WTC11 (cell line): Measurements from ENCODE around the gene TRIM41. TPM values are rescaled to one million over a fixed set of nuclear protein-coding genes. Genes with fewer than 3 reads are reported as not detected.

ENCODE experiments used
- ATAC-seq: fragments of 200-7000 bp; cut with Tn5 transposase; 2 replicates; pipeline ENCODE4 v1.10.0; 2021; ENCODE audit warnings: mild to moderate bottlenecking, moderate library complexity
- CTCF ChIA-PET: fragments of 300-600 bp; sonication (Branson Sonifier 250); formaldehyde crosslinking; loops from one replicate; lab custom pipeline; 2021; ENCODE audit warnings: antibody characterized with exemption; lab: Charles Lee
- POLR2A ChIA-PET: fragments of 350-600 bp; sonication (Branson Sonifier 250); formaldehyde crosslinking; loops from one replicate; lab custom pipeline; 2021; ENCODE audit warnings: antibody characterized with exemption; lab: Charles Lee
- DNase-seq: peaks from one replicate; pipeline ENCODE4 v3.0.0; 2021; ENCODE audit warnings: low spot score
- H3K27ac Mint-ChIP-seq: 2 replicates; pipeline ENCODE4 v1.8.0; 2021; ENCODE audit warnings: mixed read lengths
- H3K27me3 Mint-ChIP-seq: 2 replicates; pipeline ENCODE4 v1.8.0; 2021; ENCODE audit warnings: low read depth, mild to moderate bottlenecking, moderate library complexity, mixed read lengths
- H3K36me3 Mint-ChIP-seq: 2 replicates; pipeline ENCODE4 v1.8.0; 2021; ENCODE audit warnings: mixed read lengths
- H3K4me1 Mint-ChIP-seq: 2 replicates; pipeline ENCODE4 v1.8.0; 2022; ENCODE audit warnings: mixed read lengths
- H3K4me3 Mint-ChIP-seq: 2 replicates; pipeline ENCODE4 v1.8.0; 2021; ENCODE audit warnings: mild to moderate bottlenecking, moderate library complexity, mixed read lengths
- H3K9me3 Mint-ChIP-seq: 2 replicates; pipeline ENCODE4 v1.8.0; 2021; ENCODE audit warnings: mixed read lengths
- E2F1 ChIP-seq: sonication (generic); formaldehyde crosslinking; IDR thresholded peaks from 2 replicates; pipeline ENCODE4 v1.8.0; 2022; ENCODE audit warnings: mild to moderate bottlenecking, missing genetic modification reagents
- EMX1 ChIP-seq: fragments of 250-450 bp; sonication (Bioruptor Pico); IDR thresholded peaks from 2 replicates; pipeline ENCODE4 v1.8.0; 2021; ENCODE audit warnings: mild to moderate bottlenecking
- ETV6 ChIP-seq: sonication (generic); formaldehyde crosslinking; IDR thresholded peaks from 2 replicates; pipeline ENCODE4 v1.8.1; 2022; ENCODE audit warnings: mild to moderate bottlenecking, missing genetic modification reagents
- FOXK1 ChIP-seq: sonication (generic); formaldehyde crosslinking; IDR thresholded peaks from 2 replicates; pipeline ENCODE4 v1.8.0; 2022; ENCODE audit warnings: mild to moderate bottlenecking, moderate library complexity, missing genetic modification reagents
- GRHL2 ChIP-seq: fragments of 250-450 bp; sonication (Bioruptor Pico); IDR thresholded peaks from 2 replicates; pipeline ENCODE4 v1.8.0; 2022; ENCODE audit warnings: mild to moderate bottlenecking, moderate library complexity; ENCODE audit not compliant: insufficient replicate concordance, severe bottlenecking
- GTF2I ChIP-seq: fragments of 250-450 bp; sonication (Bioruptor Pico); conservative IDR thresholded peaks from 2 replicates; pipeline ENCODE4 v1.4.0; 2021; ENCODE audit warnings: mild to moderate bottlenecking
- HMGXB4 ChIP-seq: sonication (generic); formaldehyde crosslinking; IDR thresholded peaks from 2 replicates; pipeline ENCODE4 v1.8.1; 2023; ENCODE audit warnings: mild to moderate bottlenecking, moderate library complexity, missing genetic modification reagents
- JAZF1 ChIP-seq: fragments of 250-450 bp; sonication (Bioruptor Pico); IDR thresholded peaks from 2 replicates; pipeline ENCODE4 v1.9.0; 2021; ENCODE audit warnings: moderate library complexity, mild to moderate bottlenecking, inconsistent platforms
- MLX ChIP-seq: sonication (generic); formaldehyde crosslinking; IDR thresholded peaks from 2 replicates; pipeline ENCODE4 v1.8.1; 2023; ENCODE audit warnings: mild to moderate bottlenecking, missing genetic modification reagents, moderate library complexity
- NFYB ChIP-seq: sonication (generic); formaldehyde crosslinking; conservative IDR thresholded peaks from 2 replicates; pipeline ENCODE4 v1.8.0; 2022; ENCODE audit warnings: low read depth, missing genetic modification reagents
- NR1H2 ChIP-seq: sonication (generic); formaldehyde crosslinking; IDR thresholded peaks from 2 replicates; pipeline ENCODE4 v1.9.0; 2021; ENCODE audit warnings: mild to moderate bottlenecking, moderate library complexity, missing genetic modification reagents
- SMAD4 ChIP-seq: sonication (generic); formaldehyde crosslinking; IDR thresholded peaks from 2 replicates; pipeline ENCODE4 v1.8.0; 2022; ENCODE audit warnings: mild to moderate bottlenecking, missing genetic modification reagents
- TCF7 ChIP-seq: sonication (generic); formaldehyde crosslinking; IDR thresholded peaks from 2 replicates; pipeline ENCODE4 v1.8.0; 2022; ENCODE audit warnings: mild to moderate bottlenecking, low read depth, missing genetic modification reagents, moderate library complexity
- TEAD4 ChIP-seq: sonication (generic); formaldehyde crosslinking; IDR thresholded peaks from 2 replicates; pipeline ENCODE4 v1.8.0; 2022; ENCODE audit warnings: mild to moderate bottlenecking, missing genetic modification reagents
- ZBTB43 ChIP-seq: sonication (generic); formaldehyde crosslinking; IDR thresholded peaks from 2 replicates; pipeline ENCODE4 v1.8.1; 2023; ENCODE audit warnings: mild to moderate bottlenecking, missing genetic modification reagents
- ZNF138 ChIP-seq: sonication (generic); formaldehyde crosslinking; conservative IDR thresholded peaks from 2 replicates; pipeline ENCODE4 v1.8.1; 2022; ENCODE audit warnings: mild to moderate bottlenecking, moderate library complexity, missing genetic modification reagents
- ZNF317 ChIP-seq: sonication (generic); formaldehyde crosslinking; IDR thresholded peaks from 2 replicates; pipeline ENCODE4 v1.8.1; 2023; ENCODE audit warnings: low read depth, mild to moderate bottlenecking, moderate library complexity, missing genetic modification reagents, borderline replicate concordance
- ZNF512 ChIP-seq: sonication (generic); formaldehyde crosslinking; IDR thresholded peaks from 2 replicates; pipeline ENCODE4 v1.8.1; 2022; ENCODE audit warnings: missing genetic modification reagents, borderline replicate concordance
- total RNA-seq: library from RNA; stranded (reverse); gene quantifications from 3 replicates; pipeline ENCODE4 v1.2.3, GENCODE V29; 2021
- TF ChIP-seq, protein P1 (sequence below): sonication (generic); formaldehyde crosslinking; IDR thresholded peaks from 2 replicates; pipeline ENCODE4 v1.8.0; 2023; ENCODE audit warnings: mild to moderate bottlenecking, missing genetic modification reagents
- TF ChIP-seq, protein P2 (sequence below): sonication (generic); formaldehyde crosslinking; IDR thresholded peaks from 2 replicates; pipeline ENCODE4 v1.8.1; 2022; ENCODE audit warnings: mild to moderate bottlenecking, moderate library complexity, missing genetic modification reagents

The TRIM41 gene
- total RNA-seq, 1 experiment from 2014 or later = 33.5 TPM

GRCh38 chr5:181186022-181186421 lies 37.1 kb upstream of the TRIM41 start:
- no peak for ATAC-seq
- ChIA-PET CTCF (interaction anchor here (2.6 to 2.9 kb wide), 2 partner anchors 13 to 37 kb away, joined by 16 to 44 read pairs; partner anchors contain the start of gene TRIM41), POLR2A (no interaction called here)
- Mint-ChIP-seq H3K4me3 (peak overlapping the region; percentile 43), H3K9me3 (peaks cover 4% of the 10 kb centered on the region), H3K27me3 (peaks cover 31% of the 10 kb centered on the region), H3K27ac (no peak overlapping the region), H3K4me1 (peaks cover 14% of the 10 kb centered on the region), H3K36me3 (peaks cover 7% of the 10 kb centered on the region)
- TF ChIP-seq ETV6 (CRISPR knock-in tag) (no peak), TEAD4 (CRISPR knock-in tag) (no peak), SMAD4 (CRISPR knock-in tag) (no peak), JAZF1 (CRISPR knock-in tag) (no peak), GRHL2 (CRISPR knock-in tag) (no peak), TCF7 (CRISPR knock-in tag) (no peak)
- TF ChIP-seq, protein P1, sequence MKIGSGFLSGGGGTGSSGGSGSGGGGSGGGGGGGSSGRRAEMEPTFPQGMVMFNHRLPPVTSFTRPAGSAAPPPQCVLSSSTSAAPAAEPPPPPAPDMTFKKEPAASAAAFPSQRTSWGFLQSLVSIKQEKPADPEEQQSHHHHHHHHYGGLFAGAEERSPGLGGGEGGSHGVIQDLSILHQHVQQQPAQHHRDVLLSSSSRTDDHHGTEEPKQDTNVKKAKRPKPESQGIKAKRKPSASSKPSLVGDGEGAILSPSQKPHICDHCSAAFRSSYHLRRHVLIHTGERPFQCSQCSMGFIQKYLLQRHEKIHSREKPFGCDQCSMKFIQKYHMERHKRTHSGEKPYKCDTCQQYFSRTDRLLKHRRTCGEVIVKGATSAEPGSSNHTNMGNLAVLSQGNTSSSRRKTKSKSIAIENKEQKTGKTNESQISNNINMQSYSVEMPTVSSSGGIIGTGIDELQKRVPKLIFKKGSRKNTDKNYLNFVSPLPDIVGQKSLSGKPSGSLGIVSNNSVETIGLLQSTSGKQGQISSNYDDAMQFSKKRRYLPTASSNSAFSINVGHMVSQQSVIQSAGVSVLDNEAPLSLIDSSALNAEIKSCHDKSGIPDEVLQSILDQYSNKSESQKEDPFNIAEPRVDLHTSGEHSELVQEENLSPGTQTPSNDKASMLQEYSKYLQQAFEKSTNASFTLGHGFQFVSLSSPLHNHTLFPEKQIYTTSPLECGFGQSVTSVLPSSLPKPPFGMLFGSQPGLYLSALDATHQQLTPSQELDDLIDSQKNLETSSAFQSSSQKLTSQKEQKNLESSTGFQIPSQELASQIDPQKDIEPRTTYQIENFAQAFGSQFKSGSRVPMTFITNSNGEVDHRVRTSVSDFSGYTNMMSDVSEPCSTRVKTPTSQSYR (CRISPR knock-in tag) = no peak
- DNase-seq = no peak

DNA sequence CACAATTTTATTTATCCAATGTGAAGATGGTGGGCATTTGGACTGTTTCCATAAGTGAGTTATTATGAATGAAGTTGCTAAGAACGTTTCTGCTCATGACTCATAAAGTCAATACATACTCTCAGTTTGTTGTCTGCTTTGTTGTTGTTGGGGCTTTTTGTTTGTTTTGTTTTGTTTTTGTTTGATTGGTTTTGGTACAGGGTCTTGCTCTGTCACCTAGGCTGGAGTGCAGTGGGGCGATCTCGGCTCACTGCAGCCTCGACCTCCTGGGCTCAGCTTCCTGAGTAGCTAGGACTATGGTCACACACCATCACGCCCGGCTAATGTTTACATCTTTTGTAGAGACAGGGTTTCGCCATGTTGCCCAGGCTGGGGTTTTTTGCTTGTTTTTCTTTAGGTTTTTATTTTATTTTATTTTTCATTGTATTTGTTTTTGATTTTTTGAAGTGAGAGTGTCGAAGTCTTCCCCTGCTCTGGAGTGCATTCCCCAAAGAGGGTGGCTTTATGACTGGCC lies 36.0 kb upstream of the TRIM41 start:
- Mint-ChIP-seq H3K9me3 (peaks cover 4% of the 10 kb centered on the region), H3K4me1 (peaks cover 11% of the 10 kb centered on the region), H3K27ac (peak overlapping the region; percentile 29; the same call in 1 of the 2 replicates), H3K4me3 (peak overlapping the region; percentile 97), H3K27me3 (peaks cover 34% of the 10 kb centered on the region), H3K36me3 (peaks cover 7% of the 10 kb centered on the region)
- TF ChIP-seq E2F1 (no peak), NR1H2 (CRISPR knock-in tag) (no peak), ZNF512 (CRISPR knock-in tag) (no peak), TEAD4 (CRISPR knock-in tag) (no peak), NFYB (CRISPR knock-in tag) (no peak), ZNF317 (CRISPR knock-in tag) (no peak), ZNF138 (CRISPR knock-in tag) (no peak)
- no peak for DNase-seq
- CTCF ChIA-PET = interaction anchor here (1.1 to 6.7 kb wide), 2 partner anchors 14 to 19 kb away, joined by 6 to 42 read pairs; partner anchors contain the start of gene TRIM7
- POLR2A ChIA-PET = no interaction called here
- no peak for ATAC-seq

DNA sequence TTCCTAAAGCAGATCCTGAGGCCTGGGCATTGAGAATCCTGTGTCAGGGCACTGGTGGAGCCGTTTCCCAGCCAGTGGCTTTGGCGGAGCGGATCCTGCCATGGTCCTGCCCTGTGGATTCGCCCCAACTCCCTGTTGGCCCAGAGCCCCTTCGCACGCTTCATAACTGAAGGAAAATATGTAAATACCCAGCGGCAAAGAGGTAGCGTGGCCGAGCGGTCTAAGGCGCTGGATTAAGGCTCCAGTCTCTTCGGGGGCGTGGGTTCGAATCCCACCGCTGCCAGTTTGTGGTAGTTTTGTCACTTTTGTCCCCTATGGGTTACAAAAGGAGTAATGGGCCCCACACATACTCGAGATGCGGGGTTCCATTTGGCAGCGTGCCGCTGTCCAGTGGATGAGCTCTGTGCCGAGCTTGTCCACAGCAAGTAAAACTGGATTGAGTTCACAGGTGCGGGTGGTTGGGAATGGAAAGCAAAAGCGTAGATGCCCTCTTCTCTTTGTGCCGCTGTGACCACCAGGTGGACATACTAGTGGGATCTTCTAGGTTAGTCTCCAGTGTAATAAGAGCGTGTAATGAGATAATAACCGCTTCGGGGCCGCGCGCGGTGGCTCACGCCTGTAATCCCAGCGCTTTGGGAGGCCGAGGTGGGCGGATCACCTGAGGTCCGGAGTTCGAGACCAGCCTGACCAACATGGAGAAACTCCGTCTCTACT lies 35.4 kb upstream of the TRIM41 start:
- ChIA-PET POLR2A (interaction anchor here (1.8 kb wide), 1 partner anchor 19 kb away, joined by 11 read pairs; no protein-coding TSS in a partner anchor), CTCF (interaction anchor here (1.1 to 6.7 kb wide), 2 partner anchors 15 to 18 kb away, joined by 6 to 42 read pairs; partner anchors contain the start of gene TRIM7)
- Mint-ChIP-seq H3K4me3 (peak overlapping the region; percentile 97), H3K36me3 (peaks cover 5% of the 10 kb centered on the region), H3K4me1 (peaks cover 16% of the 10 kb centered on the region), H3K27me3 (peaks cover 34% of the 10 kb centered on the region), H3K27ac (peak overlapping the region; percentile 84), H3K9me3 (peaks cover 3% of the 10 kb centered on the region)
- DNase-seq (peak; percentile 92), ATAC-seq (peak; percentile 7)
- peak; percentile 90 for TF ChIP-seq HMGXB4 (CRISPR knock-in tag)
- TF ChIP-seq GTF2I (CRISPR knock-in tag) = 0 out of 2 replicates have a peak, but pooled peaks have one; percentile 29
- TF ChIP-seq GRHL2 (CRISPR knock-in tag) = no peak
- TF ChIP-seq EMX1 (CRISPR knock-in tag) = no peak
- TF ChIP-seq FOXK1 (CRISPR knock-in tag) = peak; percentile 59; the same call in 1 of the 2 replicates
- no peak for TF ChIP-seq MLX (CRISPR knock-in tag)
- no peak for TF ChIP-seq ZBTB43 (CRISPR knock-in tag)
- TF ChIP-seq, protein P2, sequence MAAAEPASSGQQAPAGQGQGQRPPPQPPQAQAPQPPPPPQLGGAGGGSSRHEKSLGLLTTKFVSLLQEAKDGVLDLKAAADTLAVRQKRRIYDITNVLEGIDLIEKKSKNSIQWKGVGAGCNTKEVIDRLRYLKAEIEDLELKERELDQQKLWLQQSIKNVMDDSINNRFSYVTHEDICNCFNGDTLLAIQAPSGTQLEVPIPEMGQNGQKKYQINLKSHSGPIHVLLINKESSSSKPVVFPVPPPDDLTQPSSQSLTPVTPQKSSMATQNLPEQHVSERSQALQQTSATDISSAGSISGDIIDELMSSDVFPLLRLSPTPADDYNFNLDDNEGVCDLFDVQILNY (CRISPR knock-in tag) = no peak
